GM12878 (cell line): ENCODE results near the gene GRK2. TPM values are rescaled to one million over a fixed set of nuclear protein-coding genes. Genes with fewer than 3 reads are reported as not detected.
"Not testable (repeated sequence)": the region's sequence is repeated elsewhere in the genome, so short reads cannot be mapped to it uniquely, and the experiment has no call there.

Experiments
- ATAC-seq: fragments of 200-7000 bp; cut with Tn5 transposase; 3 replicates; pipeline ENCODE4 v1.9.1; 2020; ENCODE audit warnings: mild to moderate bottlenecking, moderate library complexity
- BruUV-seq: library from RNA; stranded (reverse); fragments of 400-500 nt; replicated peaks from 2 replicates; lab custom pipeline; 2021; lab: Mats Ljungman, UMichigan
- CTCF ChIA-PET: fragments of 300-600 bp; sonication (Branson Sonifier 250); formaldehyde crosslinking; extraction: SDS; loops from one replicate; lab custom pipeline; 2021; ENCODE audit warnings: inconsistent platforms; lab: Yijun Ruan, JAX
- POLR2A ChIA-PET: fragments of 350-600 bp; formaldehyde crosslinking; extraction: SDS; loops from one replicate; lab custom pipeline; 2021; ENCODE audit warnings: inconsistent platforms; lab: Charles Lee
- RAD21 ChIA-PET: fragments of 300-600 bp; sonication (Branson Sonifier 250); formaldehyde crosslinking; loops from one replicate; lab custom pipeline; 2023; ENCODE audit warnings: antibody characterized with exemption; ENCODE audit not compliant: unreplicated experiment; lab: Charles Lee
- SMC1A ChIA-PET: fragments of 300-600 bp; sonication (Branson Sonifier 250); formaldehyde crosslinking; loops from one replicate; lab custom pipeline; 2023; ENCODE audit not compliant: unreplicated experiment, uncharacterized antibody; lab: Charles Lee
- DNase-seq: peaks from one replicate; pipeline ENCODE4 v3.0.0-alpha.2; 2011; ENCODE audit warnings: low read depth, low spot score
- FAIRE-seq: peaks from 3 replicates; lab custom pipeline; 2011; peaks lifted over from hg19 to GRCh38; lab: Jason Lieb, UNC
- H2AFZ ChIP-seq: 2 replicates; pipeline ENCODE4 v1.6.0; 2011; ENCODE audit warnings: low read depth, low read length, control low read depth; ENCODE audit not compliant: control insufficient read depth
- H3K27ac ChIP-seq: 2 replicates; pipeline ENCODE4 v1.5.1; 2011; ENCODE audit warnings: control low read depth; ENCODE audit not compliant: control insufficient read depth, insufficient read depth
- H3K27me3 ChIP-seq, 2 experiments: replicated peaks in 1 of 2; 2 replicates each; pipeline versions ENCODE4 v1.6.0 to v1.6.1; 2011; ENCODE audit warnings: low read length in 1 of 2; ENCODE audit not compliant: control insufficient read depth in 2 of 2, insufficient read depth in 2 of 2
- H3K36me3 ChIP-seq, 2 experiments: 2 replicates each; pipeline ENCODE4 v1.5.1; 2011; ENCODE audit warnings: low read length in 1 of 2; ENCODE audit not compliant: control insufficient read depth in 2 of 2, insufficient read depth in 2 of 2
- H3K4me1 ChIP-seq: 2 replicates; pipeline ENCODE4 v1.6.1; 2011; ENCODE audit warnings: mild to moderate bottlenecking, low read length, moderate library complexity, mixed read lengths; ENCODE audit not compliant: control insufficient read depth, insufficient read depth
- H3K4me2 ChIP-seq: 2 replicates; pipeline ENCODE4 v1.6.0; 2011; ENCODE audit warnings: control low read depth; ENCODE audit not compliant: control insufficient read depth, insufficient read depth
- H3K4me3 ChIP-seq: fragments of 200-600 bp; sonication (generic); 2 replicates; pipeline ENCODE4 v1.5.1; 2016
- H3K79me2 ChIP-seq: 2 replicates; pipeline ENCODE4 v1.6.0; 2011; ENCODE audit warnings: low read length; ENCODE audit not compliant: control insufficient read depth, insufficient read depth
- H3K9ac ChIP-seq: 2 replicates; pipeline ENCODE4 v1.8.0; 2011; ENCODE audit warnings: low read length, control low read depth, mixed read lengths; ENCODE audit not compliant: control insufficient read depth, insufficient read depth
- H3K9me3 ChIP-seq: replicated peaks from 3 replicates; pipeline ENCODE4 v1.5.1; 2011; ENCODE audit warnings: mild to moderate bottlenecking, low read length; ENCODE audit not compliant: control insufficient read depth, insufficient read depth
- H4K20me1 ChIP-seq: 2 replicates; pipeline ENCODE4 v1.6.0; 2011; ENCODE audit not compliant: control insufficient read depth, insufficient read depth
- BCL3 ChIP-seq: IDR thresholded peaks from 2 replicates; pipeline ENCODE4 v1.6.1; 2011; ENCODE audit warnings: borderline replicate concordance, low read depth, mild to moderate bottlenecking, moderate library complexity, low read length; ENCODE audit not compliant: insufficient read depth, poor library complexity, severe bottlenecking
- NRF1 ChIP-seq: conservative IDR thresholded peaks from 2 replicates; pipeline ENCODE4 v1.6.1; 2011; ENCODE audit warnings: mild to moderate bottlenecking, low read depth, low read length, improper control_type of control experiment
- PAX5 ChIP-seq: IDR thresholded peaks from 2 replicates; pipeline ENCODE4 v1.6.1; 2011; ENCODE audit warnings: low read depth, low read length, borderline replicate concordance
- REST ChIP-seq: IDR thresholded peaks from 2 replicates; pipeline ENCODE4 v1.6.1; 2012; ENCODE audit warnings: mild to moderate bottlenecking, low read depth, low read length
- WGBS: methylation state at CpG from one replicate; pipeline ENCODE4 v1.1.6; 2016; ENCODE audit warnings: low lambda C conversion rate; ENCODE audit not compliant: insufficient replicate concordance, insufficient coverage; ENCODE audit errors: missing lambda C conversion rate; 5-methylcytosine and 5-hydroxymethylcytosine counted together
- in situ Hi-C: fragments of 300-500 bp; cut with MboI; formaldehyde crosslinking; loops from 9 replicates; pipeline ENCODE4 v1.14.3; 2018; ENCODE audit warnings: mixed read lengths
- intact Hi-C: fragments of 100-400 bp; cut with micrococcal nuclease; formaldehyde crosslinking; loops from one replicate; pipeline ENCODE4 v1.14.2; 2022; ENCODE audit not compliant: unreplicated experiment
- polyA plus RNA-seq, 11 experiments: library from polyadenylated mRNA; depleted of rRNA in 4 of 11; unstranded in 6 of 11; stranded (reverse) in 5 of 11; fragments of >200 nt; fragmentation: Nextera tagmentation in 4 of 11; fragmentation: Illumina TruSeq in 1 of 11; extraction: Ambion mirVana in 4 of 11; extraction: Trizol in 1 of 11; gene quantifications; 1 replicate in 1 of 11; 2 replicates in 10 of 11; pipeline versions ENCODE4 v1.2.1 to v1.2.3, GENCODE V29; 2011 to 2016; ENCODE audit warnings: inconsistent platforms in 2 of 11, missing spikeins in 2 of 11, low read depth in 1 of 11
- total RNA-seq, 4 experiments: library from RNA; depleted of rRNA in 3 of 4; stranded (reverse); fragments of >200 nt in 3 of 4; fragmentation: Illumina TruSeq in 1 of 4; extraction: Trizol in 1 of 4; gene quantifications; 2 replicates each; pipeline versions ENCODE4 v1.2.1 to v1.2.3, GENCODE V29; 2013 to 2021

The GRK2 gene
- total and polyA plus RNA-seq, 10 of the 15 experiments (the other 5 are each of a cell fraction or from before 2014, with no cell fraction given), result 1.0 to 160 (median 66.1) TPM

GRCh38 chr11:67260406-67260805 is 5.9 kb upstream of the GRK2 start (continued):
- peak; percentile 15 for TF ChIP-seq BCL3
- TF ChIP-seq PAX5, result no peak
- no peak for TF ChIP-seq REST

- H3K9me3 ChIP-seq, FAIRE-seq, DNase-seq, H3K36me3 ChIP-seq, ATAC-seq, H4K20me1 ChIP-seq, BruUV-seq, H3K79me2 ChIP-seq, H3K27me3 ChIP-seq, H3K27ac ChIP-seq: not testable (repeated sequence)
- H3K4me3 ChIP-seq, result peak overlapping the region; percentile 17; the same call in 1 of the 2 replicates
- peak overlapping the region; percentile 24; the same call in 1 of the 2 replicates for H3K9ac ChIP-seq
- H2AFZ ChIP-seq, result peak overlapping the region; percentile 76
- ChIA-PET POLR2A (interaction anchor here (0.6 to 4.8 kb wide), 3 partner anchors 10 to 121 kb away, joined by 3 to 25 read pairs (median 3); no protein-coding TSS in a partner anchor), RAD21 (interaction anchor here (0.6 to 4.9 kb wide), 3 partner anchors 55 to 205 kb away, joined by 3 to 69 read pairs (median 26); no protein-coding TSS in a partner anchor), SMC1A (interaction anchor here (1.3 to 4.0 kb wide), 8 partner anchors 7 to 148 kb away, joined by 3 to 65 read pairs (median 12); partner anchors contain the start of gene POLD4), CTCF (interaction anchor here (1.2 to 4.9 kb wide), 16 partner anchors 8 to 121 kb away, joined by 3 to 151 read pairs (median 9); partner anchors contain the start of gene ANKRD13D)
- H3K4me1 ChIP-seq, result peaks cover 11% of the 10 kb centered on the region
- intact Hi-C loops, result loop anchor here (10.0 kb wide), 1 partner anchor 224 kb away; the partner anchor contains the start of gene AIP
- 38% methylated on average over 44 of the region's 50 CpGs for WGBS
- TF ChIP-seq NRF1, result peak; percentile 23; the same call in 1 of the 2 replicates
- H3K4me2 ChIP-seq, result peak overlapping the region; percentile 93
- in situ Hi-C loops, result loop anchor here (5.0 kb wide), 2 partner anchors 56 to 121 kb away; no protein-coding TSS in a partner anchor
Measured at GRCh38 chr11:67260885-67261639, 5.2 kb upstream of the GRK2 start.
